HepG2 (cell line): Measurements from ENCODE around the gene ZPR1. TPM values are rescaled to one million over a fixed set of nuclear protein-coding genes. Genes with fewer than 3 reads are reported as not detected.

Experiments
- CAMTA2 ChIP-seq: sonication (generic); formaldehyde crosslinking; IDR thresholded peaks from 2 replicates; pipeline ENCODE4 v1.4.0; 2020; ENCODE audit warnings: mild to moderate bottlenecking, missing genetic modification reagents, borderline replicate concordance
- CENPBD1 ChIP-seq: sonication (generic); formaldehyde crosslinking; IDR thresholded peaks from 2 replicates; pipeline ENCODE4 v1.8.0; 2022; ENCODE audit warnings: missing genetic modification reagents, low read depth, mild to moderate bottlenecking, borderline replicate concordance
- DMAP1 ChIP-seq: IDR thresholded peaks from 2 replicates; pipeline ENCODE4 v1.6.1; 2016
- ELK4 ChIP-seq: sonication (generic); formaldehyde crosslinking; IDR thresholded peaks from 2 replicates; pipeline ENCODE4 v1.9.0; 2021; ENCODE audit warnings: missing genetic modification reagents, borderline replicate concordance
- GABPB1 ChIP-seq: IDR thresholded peaks from 2 replicates; pipeline ENCODE4 v1.6.1; 2016; ENCODE audit warnings: mild to moderate bottlenecking, missing genetic modification reagents, moderate library complexity, missing compliant biosample characterization
- ISX ChIP-seq: sonication (generic); formaldehyde crosslinking; conservative IDR thresholded peaks from 2 replicates; pipeline ENCODE4 v1.5.0; 2020; ENCODE audit warnings: missing genetic modification reagents
- JUND ChIP-seq: sonication (generic); formaldehyde crosslinking; IDR thresholded peaks from 2 replicates; pipeline ENCODE4 v1.8.0; 2022; ENCODE audit warnings: mild to moderate bottlenecking, missing genetic modification reagents
- KDM2A ChIP-seq: sonication (generic); formaldehyde crosslinking; IDR thresholded peaks from 2 replicates; pipeline ENCODE4 v1.4.0; 2020; ENCODE audit warnings: low read depth, missing genetic modification reagents, borderline replicate concordance
- KLF6 ChIP-seq: IDR thresholded peaks from 2 replicates; pipeline ENCODE4 v1.8.0; 2016; ENCODE audit warnings: missing biosample characterization, missing genetic modification reagents
- LCORL ChIP-seq, 2 experiments: fragments of 450-650 bp in 1 of 2; sonication (generic) in 1 of 2; formaldehyde crosslinking in 1 of 2; IDR thresholded peaks; 2 replicates each; pipeline versions ENCODE4 v1.5.0 to v1.6.1; 2017 to 2020; ENCODE audit warnings: antibody characterized with exemption in 1 of 2, missing genetic modification reagents in 1 of 2
- MED13 ChIP-seq: sonication (generic); formaldehyde crosslinking; IDR thresholded peaks from 2 replicates; pipeline ENCODE4 v1.5.0; 2020; ENCODE audit warnings: missing genetic modification reagents
- MED8 ChIP-seq: sonication (generic); formaldehyde crosslinking; IDR thresholded peaks from 2 replicates; pipeline ENCODE4 v1.8.1; 2023; ENCODE audit warnings: mild to moderate bottlenecking, missing genetic modification reagents; ENCODE audit not compliant: insufficient replicate concordance
- MTF1 ChIP-seq: sonication (generic); formaldehyde crosslinking; IDR thresholded peaks from 2 replicates; pipeline ENCODE4 v1.5.0; 2020; ENCODE audit warnings: missing genetic modification reagents
- RXRB ChIP-seq: IDR thresholded peaks from 2 replicates; pipeline ENCODE4 v1.6.1; 2016; ENCODE audit warnings: borderline replicate concordance, missing genetic modification reagents, missing compliant biosample characterization
- SETDB1 ChIP-seq: sonication (generic); formaldehyde crosslinking; IDR thresholded peaks from 2 replicates; pipeline ENCODE4 v1.5.1; 2020; ENCODE audit warnings: missing genetic modification reagents, mild to moderate bottlenecking, borderline replicate concordance
- SOX5 ChIP-seq: IDR thresholded peaks from 2 replicates; pipeline ENCODE4 v1.6.1; 2016; ENCODE audit warnings: borderline replicate concordance
- SRSF9 ChIP-seq: fragments of 200-400 bp; formaldehyde crosslinking; IDR thresholded peaks from 2 replicates; pipeline ENCODE4 v1.6.1; 2018; ENCODE audit warnings: borderline replicate concordance, mild to moderate bottlenecking, low read depth, low read length; ENCODE audit not compliant: insufficient read depth, poor library complexity, severe bottlenecking
- ZMAT5 ChIP-seq: sonication (generic); formaldehyde crosslinking; IDR thresholded peaks from 2 replicates; pipeline ENCODE4 v1.5.0; 2020; ENCODE audit warnings: mild to moderate bottlenecking, low read depth, missing genetic modification reagents, borderline replicate concordance
- ZNF143 ChIP-seq: sonication (generic); formaldehyde crosslinking; IDR thresholded peaks from 2 replicates; pipeline ENCODE4 v1.4.0; 2020; ENCODE audit warnings: missing genetic modification reagents
- ZNF292 ChIP-seq: sonication (generic); formaldehyde crosslinking; IDR thresholded peaks from 2 replicates; pipeline ENCODE4 v1.8.1; 2022; ENCODE audit warnings: mild to moderate bottlenecking, low read depth, missing genetic modification reagents, borderline replicate concordance
- ZNF33A ChIP-seq: sonication (generic); formaldehyde crosslinking; IDR thresholded peaks from 2 replicates; pipeline ENCODE4 v1.5.1; 2020; ENCODE audit warnings: missing genetic modification reagents, mild to moderate bottlenecking, moderate library complexity, borderline replicate concordance
- ZNF543 ChIP-seq: sonication (generic); formaldehyde crosslinking; IDR thresholded peaks from 2 replicates; pipeline ENCODE4 v1.4.0; 2020; ENCODE audit warnings: mild to moderate bottlenecking, missing genetic modification reagents
- ZNF547 ChIP-seq: sonication (generic); formaldehyde crosslinking; IDR thresholded peaks from 2 replicates; pipeline ENCODE4 v1.5.1; 2020; ENCODE audit warnings: mild to moderate bottlenecking, missing genetic modification reagents
- ZNF607 ChIP-seq: sonication (generic); formaldehyde crosslinking; IDR thresholded peaks from 2 replicates; pipeline ENCODE4 v1.5.1; 2020; ENCODE audit warnings: missing genetic modification reagents, mild to moderate bottlenecking, borderline replicate concordance
- ZNF761 ChIP-seq: sonication (generic); formaldehyde crosslinking; conservative IDR thresholded peaks from 2 replicates; pipeline ENCODE4 v1.4.0; 2020; ENCODE audit warnings: mild to moderate bottlenecking, missing genetic modification reagents
- ZNF766 ChIP-seq: sonication (generic); formaldehyde crosslinking; IDR thresholded peaks from 2 replicates; pipeline ENCODE4 v1.5.0; 2020; ENCODE audit warnings: missing genetic modification reagents, borderline replicate concordance
- polyA plus RNA-seq, 8 experiments: library from polyadenylated mRNA; depleted of rRNA in 3 of 8; stranded (reverse) in 7 of 8; unstranded in 1 of 8; fragments of >200 nt; fragmentation: Illumina TruSeq in 4 of 8; extraction: Trizol in 4 of 8; gene quantifications; 2 replicates each; pipeline versions ENCODE4 v1.2.1 to v1.2.3, GENCODE V29; 2011 to 2016; ENCODE audit warnings: low read depth in 4 of 8, missing spikeins in 1 of 8, mixed read lengths in 1 of 8; ENCODE audit not compliant: insufficient read depth in 1 of 8
- total RNA-seq, 5 experiments: library from RNA; depleted of rRNA; stranded (reverse); fragments of >200 nt; fragmentation: Illumina TruSeq; extraction: Trizol; gene quantifications; 2 replicates each; pipeline ENCODE4 v1.2.3, GENCODE V29; 2016; ENCODE audit warnings: low read depth in 1 of 5
- TF ChIP-seq, protein P1 (sequence below): sonication (generic); formaldehyde crosslinking; IDR thresholded peaks from 2 replicates; pipeline ENCODE4 v1.8.1; 2023; ENCODE audit warnings: mild to moderate bottlenecking, missing genetic modification reagents

Gene ZPR1
- total and polyA plus RNA-seq, 2 of the 13 experiments (the other 11 are each of a cell fraction or from before 2014, with no cell fraction given) = 40.0 to 79.3 TPM

- TF ChIP-seq CENPBD1 (CRISPR knock-in tag) (no peak), ZMAT5 (CRISPR knock-in tag) (no peak), KDM2A (0 out of 2 replicates have a peak, but pooled peaks have one; percentile 24), GABPB1 (CRISPR knock-in tag) (0 out of 2 replicates have a peak, but pooled peaks have one; percentile 6), ISX (CRISPR knock-in tag) (no peak), MED13 (no peak), CAMTA2 (CRISPR knock-in tag) (no peak), ZNF543 (0 out of 2 replicates have a peak, but pooled peaks have one; percentile 9), ELK4 (CRISPR knock-in tag) (no peak), LCORL (IDR thresholded peaks at IDR 0.05) (no peak), LCORL (CRISPR knock-in tag; IDR thresholded peaks at IDR 0.05) (no peak), SOX5 (CRISPR knock-in tag) (no peak), ZNF607 (CRISPR knock-in tag) (0 out of 2 replicates have a peak, but pooled peaks have one; percentile 40), ZNF761 (0 out of 2 replicates have a peak, but pooled peaks have one; percentile 20), MED8 (no peak), DMAP1 (CRISPR knock-in tag) (no peak), RXRB (no peak), KLF6 (no peak), ZNF143 (peak; percentile 10; the same call in 1 of the 2 replicates), SRSF9 (no peak), SETDB1 (CRISPR knock-in tag) (no peak), ZNF766 (no peak), ZNF33A (CRISPR knock-in tag) (no peak), ZNF292 (CRISPR knock-in tag) (peak; percentile 17; the same call in 1 of the 2 replicates), JUND (CRISPR knock-in tag) (peak; percentile 50; the same call in 1 of the 2 replicates), ZNF547 (0 out of 2 replicates have a peak, but pooled peaks have one; percentile 12), MTF1 (no peak)
- TF ChIP-seq, protein P1, sequence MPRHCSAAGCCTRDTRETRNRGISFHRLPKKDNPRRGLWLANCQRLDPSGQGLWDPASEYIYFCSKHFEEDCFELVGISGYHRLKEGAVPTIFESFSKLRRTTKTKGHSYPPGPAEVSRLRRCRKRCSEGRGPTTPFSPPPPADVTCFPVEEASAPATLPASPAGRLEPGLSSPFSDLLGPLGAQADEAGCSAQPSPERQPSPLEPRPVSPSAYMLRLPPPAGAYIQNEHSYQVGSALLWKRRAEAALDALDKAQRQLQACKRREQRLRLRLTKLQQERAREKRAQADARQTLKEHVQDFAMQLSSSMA (CRISPR knock-in tag) = no peak
Observed at GRCh38 chr11:116807601-116808261, 19.9 kb upstream of the ZPR1 start (continued).
